HEK293T (cell line): ENCODE results near the gene FNDC3B.

Experiments
- CTCF ChIA-PET: fragments of 350-600 bp; formaldehyde crosslinking; extraction: SDS; loops from one replicate; lab custom pipeline; 2021; ENCODE audit warnings: antibody characterized with exemption, inconsistent platforms; lab: Yijun Ruan, JAX
- POLR2A ChIA-PET: fragments of 350-600 bp; formaldehyde crosslinking; extraction: SDS; loops from one replicate; lab custom pipeline; 2020; ENCODE audit warnings: antibody characterized with exemption, inconsistent platforms; lab: Yijun Ruan, JAX
- DNase-seq: peaks from one replicate; pipeline ENCODE4 v3.0.0; 2012; ENCODE audit warnings: mixed read lengths; ENCODE audit errors: extremely low spot score
- ARNT ChIP-seq: fragments of 450-650 bp; IDR thresholded peaks from 2 replicates; pipeline ENCODE4 v1.6.1; 2017; ENCODE audit warnings: mild to moderate bottlenecking
- BHLHE40 ChIP-seq: fragments of 450-650 bp; IDR thresholded peaks from 2 replicates; pipeline ENCODE4 v1.6.1; 2016; ENCODE audit warnings: mild to moderate bottlenecking, moderate library complexity, borderline replicate concordance
- CTBP1 ChIP-seq: fragments of 450-650 bp; IDR thresholded peaks from 2 replicates; pipeline ENCODE4 v1.6.1; 2016; ENCODE audit warnings: borderline replicate concordance
- ELF4 ChIP-seq: fragments of 450-650 bp; IDR thresholded peaks from 2 replicates; pipeline ENCODE4 v1.6.1; 2017; ENCODE audit warnings: antibody characterized with exemption
- FOXA1 ChIP-seq: fragments of 450-650 bp; IDR thresholded peaks from 2 replicates; pipeline ENCODE4 v1.6.1; 2016; ENCODE audit warnings: mild to moderate bottlenecking
- FOXK2 ChIP-seq: fragments of 450-650 bp; IDR thresholded peaks from 2 replicates; pipeline ENCODE4 v1.6.1; 2016; ENCODE audit warnings: mild to moderate bottlenecking
- FOXM1 ChIP-seq: fragments of 450-650 bp; IDR thresholded peaks from 2 replicates; pipeline ENCODE4 v1.6.1; 2017; ENCODE audit warnings: mild to moderate bottlenecking, borderline replicate concordance
- HDGF ChIP-seq: fragments of 450-650 bp; IDR thresholded peaks from 2 replicates; pipeline ENCODE4 v1.6.1; 2017; ENCODE audit warnings: antibody characterized with exemption, borderline replicate concordance
- L3MBTL2 ChIP-seq: fragments of 450-650 bp; conservative IDR thresholded peaks from 2 replicates; pipeline ENCODE4 v1.6.1; 2016; ENCODE audit warnings: mild to moderate bottlenecking
- LEF1 ChIP-seq: fragments of 450-650 bp; IDR thresholded peaks from 2 replicates; pipeline ENCODE4 v1.6.1; 2017; ENCODE audit warnings: mild to moderate bottlenecking, borderline replicate concordance
- NFRKB ChIP-seq: fragments of 450-650 bp; IDR thresholded peaks from 2 replicates; pipeline ENCODE4 v1.6.1; 2016; ENCODE audit warnings: mild to moderate bottlenecking, moderate library complexity
- PKNOX1 ChIP-seq: fragments of 450-650 bp; IDR thresholded peaks from 2 replicates; pipeline ENCODE4 v1.6.1; 2016
- SP1 ChIP-seq: fragments of 450-650 bp; IDR thresholded peaks from 2 replicates; pipeline ENCODE4 v1.6.1; 2017
- SUZ12 ChIP-seq: fragments of 450-650 bp; IDR thresholded peaks from 2 replicates; pipeline ENCODE4 v1.6.1; 2016; ENCODE audit warnings: mild to moderate bottlenecking
- TARDBP ChIP-seq: fragments of 450-650 bp; IDR thresholded peaks from 2 replicates; pipeline ENCODE4 v1.6.1; 2016
- ZNF384 ChIP-seq: fragments of 450-650 bp; IDR thresholded peaks from 2 replicates; pipeline ENCODE4 v1.6.1; 2016

The FNDC3B gene

GRCh38 chr3:172259726-172260248 lies 220.4 kb downstream of the FNDC3B start:
- DNase-seq = no peak
- ChIA-PET CTCF (no interaction called here), POLR2A (no interaction called here)
- TF ChIP-seq CTBP1 = no peak
- TF ChIP-seq SUZ12 = no peak
- no peak for TF ChIP-seq FOXM1
- TF ChIP-seq ARNT = no peak
- no peak for TF ChIP-seq ZNF384

- TF ChIP-seq TARDBP = no peak
- ChIA-PET POLR2A (no interaction called here), CTCF (no interaction called here)
- DNase-seq = no peak
Observed at GRCh38 chr3:172260381-172260780, 221.0 kb downstream of the FNDC3B start.

- TF ChIP-seq NFRKB (no peak), ZNF384 (no peak), ELF4 (no peak), ARNT (no peak), LEF1 (no peak), FOXM1 (no peak), FOXA1 (no peak), L3MBTL2 (no peak), HDGF (no peak), SUZ12 (no peak), CTBP1 (no peak)
- ChIA-PET CTCF (no interaction called here), POLR2A (no interaction called here)
- no peak for DNase-seq
Observed at GRCh38 chr3:172261054-172261453, 221.7 kb downstream of the FNDC3B start.

- ChIA-PET POLR2A (no interaction called here), CTCF (no interaction called here)
- no peak for DNase-seq
- TF ChIP-seq ELF4 (no peak), HDGF (no peak), TARDBP (no peak), FOXM1 (no peak), L3MBTL2 (no peak), CTBP1 (no peak), FOXK2 (no peak), NFRKB (no peak), ARNT (no peak), SUZ12 (no peak), SP1 (no peak), PKNOX1 (no peak), FOXA1 (no peak)
Observed at GRCh38 chr3:172262991-172263608, 223.7 kb downstream of the FNDC3B start.

GRCh38 chr3:172263781-172264486 lies 224.6 kb downstream of the FNDC3B start:
- no peak for DNase-seq
- ChIA-PET CTCF (no interaction called here), POLR2A (no interaction called here)
- TF ChIP-seq ZNF384 = no peak
- no peak for TF ChIP-seq ARNT
- TF ChIP-seq FOXK2 = no peak
- no peak for TF ChIP-seq SP1
- TF ChIP-seq CTBP1 = no peak
- no peak for TF ChIP-seq HDGF
- TF ChIP-seq PKNOX1 = no peak
- TF ChIP-seq FOXA1 = no peak
- no peak for TF ChIP-seq FOXM1
- no peak for TF ChIP-seq L3MBTL2
- TF ChIP-seq LEF1 = no peak
- no peak for TF ChIP-seq SUZ12
- TF ChIP-seq TARDBP = no peak
- TF ChIP-seq BHLHE40 = no peak
- TF ChIP-seq NFRKB = no peak
- TF ChIP-seq ELF4 = no peak

- POLR2A ChIA-PET = no interaction called here
- DNase-seq = no peak
- TF ChIP-seq LEF1 = no peak
- CTCF ChIA-PET = interaction anchor here (1.0 kb wide), 1 partner anchor 8 kb away, joined by 3 read pairs; no protein-coding TSS in a partner anchor
Observed at GRCh38 chr3:172266103-172266502, 226.7 kb downstream of the FNDC3B start.

- DNase-seq = no peak
- CTCF ChIA-PET = no interaction called here
- TF ChIP-seq FOXK2 (no peak), PKNOX1 (no peak), ELF4 (no peak), TARDBP (no peak), BHLHE40 (no peak), ARNT (no peak), SUZ12 (no peak), SP1 (no peak), NFRKB (no peak), CTBP1 (no peak), FOXM1 (no peak), LEF1 (no peak), FOXA1 (no peak), ZNF384 (no peak), HDGF (no peak), L3MBTL2 (no peak)
- POLR2A ChIA-PET = no interaction called here
Observed at GRCh38 chr3:172268425-172268824, 229.0 kb downstream of the FNDC3B start.
